DMS153 treated with DMSO at 0.1 percent for 48 hours (cell line): ENCODE results near the gene KIFC1.

Experiments used
- DNase-seq: peaks from one replicate; lab custom pipeline; 2025; ENCODE audit not compliant: unreplicated experiment; lab: John Stamatoyannopoulos, UW

KIFC1 gene

GRCh38 chr6:33425668-33426577 lies 34.3 kb downstream of the KIFC1 start:
- DNase-seq, result peak; percentile 70

- DNase-seq, result no peak
These were observed 35.2 kb downstream of the KIFC1 start for GRCh38 chr6:33426590-33427511.

- no peak for DNase-seq
These were observed 36.1 kb downstream of the KIFC1 start for GRCh38 chr6:33427585-33428223.

GRCh38 chr6:33428224-33428965 lies 36.8 kb downstream of the KIFC1 start:
- DNase-seq, result no peak

GRCh38 chr6:33428966-33429749 lies 37.5 kb downstream of the KIFC1 start:
- no peak for DNase-seq

GRCh38 chr6:33429750-33430052 lies 38.1 kb downstream of the KIFC1 start:
- no peak for DNase-seq

GRCh38 chr6:33430334-33430733 lies 38.7 kb downstream of the KIFC1 start:
- DNase-seq, result no peak

- peak; percentile 34 for DNase-seq
These were observed 39.6 kb downstream of the KIFC1 start for GRCh38 chr6:33430991-33431879.

- DNase-seq, result no peak
These were observed 40.4 kb downstream of the KIFC1 start for GRCh38 chr6:33431880-33432541.

- no peak for DNase-seq
These were observed 40.9 kb downstream of the KIFC1 start for GRCh38 chr6:33432546-33432945.

- DNase-seq, result no peak
These were observed 41.4 kb downstream of the KIFC1 start for GRCh38 chr6:33433001-33433543.

- no peak for DNase-seq
These were observed 42.0 kb downstream of the KIFC1 start for GRCh38 chr6:33433544-33434191.

GRCh38 chr6:33434961-33435360 lies 43.3 kb downstream of the KIFC1 start:
- no peak for DNase-seq

- DNase-seq, result no peak
These were observed 46.0 kb downstream of the KIFC1 start for GRCh38 chr6:33437666-33438065.

GRCh38 chr6:33438978-33439594 lies 47.5 kb downstream of the KIFC1 start:
- DNase-seq, result no peak

- no peak for DNase-seq
These were observed 48.5 kb downstream of the KIFC1 start for GRCh38 chr6:33439956-33440648.
